SK-N-MC (cell line): ENCODE results near the gene DENND1B.

Source experiments
- EZH2 ChIP-seq: fragments of 200-600 bp; sonication (generic); IDR thresholded peaks from one replicate; pipeline ENCODE4 v1.6.1; 2017; ENCODE audit warnings: antibody characterized with exemption
- FOXP2 ChIP-seq: optimal IDR thresholded peaks from 2 replicates; pipeline ENCODE3; 2011; ENCODE audit warnings: mild to moderate bottlenecking, moderate library complexity; ENCODE audit not compliant: insufficient read depth; ENCODE audit errors: extremely low read length, control extremely low read depth
- POLR2AphosphoS5 ChIP-seq: IDR thresholded peaks from 2 replicates; pipeline ENCODE4 v1.6.1; 2012; ENCODE audit warnings: mild to moderate bottlenecking, low read depth, low read length, borderline replicate concordance

GRCh38 chr1:197521118-197521739, 254.1 kb downstream of the DENND1B start:
- no peak for TF ChIP-seq EZH2
- TF ChIP-seq POLR2AphosphoS5, result no peak
- no peak for TF ChIP-seq FOXP2
